B cell (primary cell): ENCODE data around the gene TIFAB.

Experiments
- CTCF ChIP-seq: fragments of 200-600 bp; IDR thresholded peaks from one replicate; pipeline ENCODE4 v1.8.0; 2022; ENCODE audit warnings: antibody characterized with exemption, mild to moderate bottlenecking
- EZH2 ChIP-seq: IDR thresholded peaks from 2 replicates; pipeline ENCODE4 v1.6.1; 2012; ENCODE audit warnings: borderline replicate concordance, low read depth, mild to moderate bottlenecking, moderate library complexity, low read length; ENCODE audit not compliant: insufficient read depth, poor library complexity, severe bottlenecking

- TF ChIP-seq CTCF, result no peak
- TF ChIP-seq EZH2, result no peak
These were observed 51.3 kb downstream of the TIFAB start for GRCh38 chr5:135400866-135401265.
